Transverse colon (tissue), 4 donors: Measurements from ENCODE around the gene GDPD3. TPM values are rescaled to one million over a fixed set of nuclear protein-coding genes. Genes with fewer than 3 reads are reported as not detected.

Experiments used
- DNase-seq: peaks from one replicate; pipeline ENCODE4 v3.0.0-alpha.2; 2019
- H3K27ac ChIP-seq, 4 donors: fragments of 200-600 bp; sonication (generic); 2 replicates each; pipeline ENCODE4 v1.5.1; 2016 to 2018; ENCODE audit warnings: inconsistent platforms in 4 of 4
- H3K27me3 ChIP-seq: fragments of 200-600 bp; sonication (generic); 2 replicates; pipeline ENCODE4 v1.5.1; 2017; ENCODE audit warnings: inconsistent platforms
- H3K36me3 ChIP-seq, 4 donors: fragments of 200-600 bp; sonication (generic); 2 replicates each; pipeline ENCODE4 v1.5.1; 2017 to 2019; ENCODE audit warnings: inconsistent platforms in 4 of 4
- H3K4me1 ChIP-seq, 4 donors: fragments of 200-600 bp; sonication (generic); 2 replicates each; pipeline ENCODE4 v1.5.1; 2017 to 2020; ENCODE audit warnings: inconsistent platforms in 4 of 4
- H3K4me3 ChIP-seq, 4 donors: fragments of 200-600 bp; sonication (generic); 1 replicate in 1 of 4; 2 replicates in 3 of 4; pipeline versions ENCODE4 v1.5.1 to v1.6.1; 2017 to 2019; ENCODE audit warnings: inconsistent platforms in 4 of 4
- H3K9me3 ChIP-seq, 2 donors: fragments of 200-600 bp; sonication (generic); 2 replicates each; pipeline ENCODE4 v1.5.1; 2017 to 2019; ENCODE audit warnings: inconsistent platforms in 2 of 2
- CTCF ChIP-seq, 5 experiments: fragments of 200-600 bp in 3 of 5; fragments of 450-650 bp in 2 of 5; sonication (generic) in 3 of 5; IDR thresholded peaks; 1 replicate in 2 of 5; 2 replicates in 3 of 5; pipeline ENCODE4 v1.5.1; 2016 to 2017; ENCODE audit warnings: antibody characterized with exemption in 5 of 5, inconsistent platforms in 3 of 5, mild to moderate bottlenecking in 2 of 5, moderate library complexity in 1 of 5
- EP300 ChIP-seq: sonication (generic); formaldehyde crosslinking; IDR thresholded peaks from one replicate; pipeline ENCODE4 v1.6.1; 2017; ENCODE audit warnings: antibody characterized with exemption, low read depth
- POLR2A ChIP-seq: fragments of 450-650 bp; IDR thresholded peaks from one replicate; pipeline ENCODE4 v1.6.1; 2016; ENCODE audit warnings: antibody characterized with exemption, mild to moderate bottlenecking, moderate library complexity
- POLR2AphosphoS5 ChIP-seq, 3 donors: sonication (generic); formaldehyde crosslinking; IDR thresholded peaks; one replicate each; pipeline ENCODE4 v1.6.1; 2016; ENCODE audit warnings: antibody characterized with exemption in 3 of 3
- WGBS, 2 donors: methylation state at CpG; one replicate each; pipeline ENCODE4 v1.1.5; 2018; ENCODE audit warnings: low coverage in 1 of 2; 5-methylcytosine and 5-hydroxymethylcytosine counted together
- in situ Hi-C, 4 donors: fragments of 200-750 bp; cut with MboI; loops; one replicate each; pipeline versions ENCODE4 v1.15.0 to v1.15.1; 2017; ENCODE audit warnings: low sequenced_read_pairs in 3 of 4, low pct_ligation_motif_present in 1 of 4, low pct_unique_long_range_greater_than_20kb in 1 of 4
- intact Hi-C: fragments of 100-400 bp; cut with DNase I; formaldehyde crosslinking; loops from one replicate; pipeline ENCODE4 v1.15.1; 2023; ENCODE audit warnings: low total_unique reads
- total RNA-seq, 4 donors: library from RNA; depleted of rRNA; stranded (reverse); fragments of >200 nt; gene quantifications; one replicate each; pipeline ENCODE4 v1.1.0, GENCODE V29; 2016

Gene GDPD3
- 10 to 100 TPM in 3 of 4 donors, 1 to 10 TPM in 1; 9.4 to 33.3 (median 30.4) TPM for total RNA-seq

GRCh38 chr16:30113031-30113710 is at the start of gene GDPD3:
Gene GDPD3, minus strand, starts transcription at chr16:30113537. Its CDS starts 59 bp downstream, at chr16:30113478.
- peaks cover 28 to 50% (median 33%) of the 10 kb centered on the region in 4 donors for H3K4me1 ChIP-seq
- H3K9me3 ChIP-seq, result no peaks in the 10 kb centered on the region
- H3K27me3 ChIP-seq, result no peaks in the 10 kb centered on the region
- intact Hi-C loops, result loop anchor here (10.0 kb wide), 1 partner anchor 72 kb away; the partner anchor contains the start of gene CORO1A
- peaks cover 0 to 24% (median 10%) of the 10 kb centered on the region in 4 donors for H3K36me3 ChIP-seq
- peak; percentile 87 for DNase-seq
- in situ Hi-C loops, result loop anchor here in 2 of 4 donors (25.0 kb wide), 1 partner anchor 299 kb away; the partner anchor contains the start of gene ZNF771 (in 2 of the 2)
- WGBS, 2 donors, result 58% methylated on average over 20 of the region's 20 CpGs; no CpG with 5 or more reads in 1 of the 2 donors
- peak within 1 kb of the TSS; percentile 81 to 98 (median 88) for H3K27ac ChIP-seq
- H3K4me3 ChIP-seq, result no peak within 1 kb of the TSS
- TF ChIP-seq EP300 (no peak), POLR2AphosphoS5 (IDR thresholded peaks at IDR 0.05) (peak in 2 of 3 donors; percentile 67 to 72), CTCF (IDR thresholded peaks at IDR 0.05) (peak in 2 of 5 experiments; percentile 15 to 34), POLR2A (peak; percentile 41)

GRCh38 chr16:30157214-30157613 is 43.9 kb upstream of the GDPD3 start:
- in situ Hi-C loops (loop anchor here in 1 of 4 donors (25.0 kb wide), 1 partner anchor 495 kb away; the partner anchor contains the start of gene SPN), intact Hi-C loops (no loop called here)
- TF ChIP-seq EP300 (no peak), POLR2A (no peak), CTCF (IDR thresholded peaks at IDR 0.05) (no peak), POLR2AphosphoS5 (IDR thresholded peaks at IDR 0.05) (no peak)
- Histone ChIP-seq H3K27me3 (no peaks in the 10 kb centered on the region), H3K4me1 (no peaks in the 10 kb centered on the region), H3K9me3 (no peaks in the 10 kb centered on the region), H3K4me3 (no peak overlapping the region), H3K27ac (no peak overlapping the region), H3K36me3 (no peaks in the 10 kb centered on the region)
- DNase-seq, result no peak
- 63% methylated on average over 1 of the region's 1 CpG; no CpG with 5 or more reads in 1 of the 2 donors for WGBS, 2 donors

GRCh38 chr16:30155188-30155587 is 41.9 kb upstream of the GDPD3 start:
- Histone ChIP-seq H3K27ac (no peak overlapping the region), H3K27me3 (no peaks in the 10 kb centered on the region), H3K4me3 (no peak overlapping the region), H3K4me1 (no peaks in the 10 kb centered on the region), H3K9me3 (no peaks in the 10 kb centered on the region), H3K36me3 (no peaks in the 10 kb centered on the region)
- TF ChIP-seq EP300 (no peak), CTCF (IDR thresholded peaks at IDR 0.05) (no peak), POLR2AphosphoS5 (IDR thresholded peaks at IDR 0.05) (no peak), POLR2A (no peak)
- in situ Hi-C loops (loop anchor here in 1 of 4 donors (25.0 kb wide), 1 partner anchor 493 kb away; the partner anchor contains the start of gene SPN), intact Hi-C loops (no loop called here)
- DNase-seq, result no peak
- 94 to 100% methylated on average over 2 to 5 of the region's 5 CpGs for WGBS, 2 donors

GRCh38 chr16:30152517-30152916 is 39.2 kb upstream of the GDPD3 start:
- TF ChIP-seq POLR2AphosphoS5 (IDR thresholded peaks at IDR 0.05) (no peak), POLR2A (no peak), CTCF (IDR thresholded peaks at IDR 0.05) (no peak), EP300 (no peak)
- H3K4me1 ChIP-seq, result no peaks in the 10 kb centered on the region
- no peak for DNase-seq
- in situ Hi-C loops, result loop anchor here in 1 of 4 donors (25.0 kb wide), 1 partner anchor 490 kb away; the partner anchor contains the start of gene SPN
- H3K9me3 ChIP-seq, result peaks cover 9 to 13% of the 10 kb centered on the region in 2 donors
- no peaks in the 10 kb centered on the region for H3K36me3 ChIP-seq
- H3K27ac ChIP-seq, result no peak overlapping the region
- WGBS, 2 donors, result 92 to 93% methylated on average over 9 of the region's 9 CpGs
- H3K4me3 ChIP-seq, result no peak overlapping the region
- intact Hi-C loops, result no loop called here
- H3K27me3 ChIP-seq, result no peaks in the 10 kb centered on the region
